H1 (cell line): ENCODE measurements around the gene CCSAP. TPM values are rescaled to one million over a fixed set of nuclear protein-coding genes. Genes with fewer than 3 reads are reported as not detected.

ENCODE experiments used
- CTCF ChIA-PET: fragments of 300-600 bp; sonication (Branson Sonifier 250); formaldehyde crosslinking; loops from one replicate; lab custom pipeline; 2021; ENCODE audit not compliant: partially characterized antibody; lab: Charles Lee
- POLR2A ChIA-PET: fragments of 300-600 bp; sonication (Branson Sonifier 250); formaldehyde crosslinking; loops from one replicate; lab custom pipeline; 2021; ENCODE audit warnings: inconsistent platforms; ENCODE audit not compliant: partially characterized antibody; lab: Charles Lee
- DNase-seq, 2 experiments: peaks; one replicate each; pipeline versions ENCODE4 v3.0.0 to v3.0.0-alpha.2; 2010 to 2022; ENCODE audit warnings: low spot score in 2 of 2, low read depth in 1 of 2, mixed read lengths in 1 of 2
- FAIRE-seq: peaks from 2 replicates; lab custom pipeline; 2011; peaks lifted over from hg19 to GRCh38; lab: Jason Lieb, UNC
- H2AFZ ChIP-seq: 2 replicates; pipeline ENCODE4 v1.8.1; 2012; ENCODE audit warnings: low read length, inconsistent platforms
- H2AK5ac ChIP-seq: 2 replicates; pipeline ENCODE4 v1.6.1; 2013; ENCODE audit warnings: low read depth, low read length
- H2BK120ac ChIP-seq: replicated peaks from 2 replicates; pipeline ENCODE3; 2013; ENCODE audit warnings: low read depth, low read length, inconsistent platforms
- H2BK12ac ChIP-seq: 2 replicates; pipeline ENCODE4 v1.6.1; 2013; ENCODE audit warnings: low read depth, low read length
- H2BK15ac ChIP-seq: 2 replicates; pipeline ENCODE4 v1.6.1; 2013; ENCODE audit warnings: low read length
- H2BK20ac ChIP-seq: 2 replicates; pipeline ENCODE4 v1.6.1; 2013; ENCODE audit warnings: low read length
- H2BK5ac ChIP-seq: 2 replicates; pipeline ENCODE4 v1.6.1; 2013; ENCODE audit warnings: low read depth, low read length
- H3K14ac ChIP-seq: 2 replicates; pipeline ENCODE4 v1.6.1; 2013; ENCODE audit warnings: inconsistent platforms; ENCODE audit not compliant: insufficient read length
- H3K18ac ChIP-seq: 2 replicates; pipeline ENCODE4 v1.6.1; 2013; ENCODE audit warnings: low read length; ENCODE audit errors: extremely low read depth
- H3K23ac ChIP-seq: 2 replicates; pipeline ENCODE4 v1.6.1; 2013; ENCODE audit warnings: inconsistent platforms; ENCODE audit not compliant: insufficient read length
- H3K23me2 ChIP-seq: 2 replicates; pipeline ENCODE4 v1.6.1; 2013; ENCODE audit warnings: low read depth, low read length
- H3K27ac ChIP-seq: 2 replicates; pipeline ENCODE4 v1.6.1; 2011; ENCODE audit warnings: low read depth, low read length, inconsistent platforms
- H3K27me3 ChIP-seq, 4 experiments: replicated peaks in 1 of 4; 1 replicate in 1 of 4; 2 replicates in 3 of 4; pipeline versions ENCODE4 v1.6.1 to v1.8.1; 2011 to 2013; ENCODE audit warnings: low read length in 3 of 4, mild to moderate bottlenecking in 3 of 4, inconsistent platforms in 2 of 4, mixed read lengths in 2 of 4, moderate library complexity in 1 of 4; ENCODE audit not compliant: control insufficient read depth in 3 of 4, insufficient read depth in 3 of 4; ENCODE audit errors: extremely low read depth in 1 of 4
- H3K36me3 ChIP-seq, 4 experiments: 2 replicates each; pipeline versions ENCODE4 v1.6.1 to v1.8.1; 2011 to 2013; ENCODE audit warnings: mild to moderate bottlenecking in 4 of 4, low read length in 3 of 4, moderate library complexity in 2 of 4, control low read depth in 1 of 4, inconsistent platforms in 1 of 4; ENCODE audit not compliant: insufficient read depth in 4 of 4, control insufficient read depth in 2 of 4
- H3K4ac ChIP-seq: replicated peaks from 2 replicates; pipeline ENCODE3; 2013; ENCODE audit warnings: low read length, low read depth, mixed read lengths, inconsistent platforms; ENCODE audit not compliant: insufficient read length
- H3K4me1 ChIP-seq, 4 experiments: replicated peaks in 1 of 4; 1 replicate in 1 of 4; 2 replicates in 3 of 4; pipeline versions ENCODE4 v1.6.1 to v1.8.1; 2011 to 2013; ENCODE audit warnings: low read length in 3 of 4, inconsistent platforms in 2 of 4, mixed read lengths in 1 of 4; ENCODE audit not compliant: insufficient read depth in 4 of 4, control insufficient read depth in 3 of 4
- H3K4me2 ChIP-seq, 2 experiments: 2 replicates each; pipeline versions ENCODE4 v1.6.1 to v1.8.1; 2011 to 2013; ENCODE audit warnings: low read depth in 2 of 2, low read length in 2 of 2, control low read depth in 1 of 2, inconsistent platforms in 1 of 2, mild to moderate bottlenecking in 1 of 2; ENCODE audit not compliant: insufficient read depth in 1 of 2
- H3K4me3 ChIP-seq, 4 experiments: fragments of 200-600, 300-600 bp in 1 of 4; sonication (generic), shearing (Covaris generic), sonication (Bioruptor Twin) in 1 of 4; 2 replicates each; pipeline versions ENCODE4 v1.5.1 to v1.8.1; 2011 to 2016; ENCODE audit warnings: low read length in 4 of 4, low read depth in 3 of 4, control low read depth in 2 of 4, inconsistent platforms in 2 of 4, mild to moderate bottlenecking in 2 of 4, mixed read lengths in 1 of 4, moderate library complexity in 1 of 4; ENCODE audit not compliant: insufficient read depth in 2 of 4; ENCODE audit errors: extremely low read depth in 1 of 4
- H3K56ac ChIP-seq: replicated peaks from 2 replicates; pipeline ENCODE3; 2013; ENCODE audit warnings: low read depth, mild to moderate bottlenecking, mixed read lengths, low read length, inconsistent platforms; ENCODE audit not compliant: insufficient read length
- H3K79me1 ChIP-seq: 2 replicates; pipeline ENCODE4 v1.6.1; 2013; ENCODE audit warnings: low read depth, low read length, control low read depth
- H3K79me2 ChIP-seq, 2 experiments: 2 replicates each; pipeline versions ENCODE4 v1.6.1 to v1.8.1; 2012 to 2013; ENCODE audit warnings: low read length in 2 of 2, mild to moderate bottlenecking in 2 of 2, inconsistent platforms in 1 of 2; ENCODE audit not compliant: insufficient read depth in 2 of 2, control insufficient read depth in 1 of 2
- H3K9ac ChIP-seq, 4 experiments: replicated peaks in 1 of 4; 1 replicate in 1 of 4; 2 replicates in 3 of 4; pipeline versions ENCODE4 v1.6.1 to v1.8.1; 2011 to 2013; ENCODE audit warnings: low read depth in 3 of 4, low read length in 3 of 4, control low read depth in 2 of 4, mild to moderate bottlenecking in 2 of 4, moderate library complexity in 2 of 4, inconsistent platforms in 1 of 4; ENCODE audit errors: extremely low read depth in 1 of 4
- H3K9me3 ChIP-seq, 2 experiments: 2 replicates each; pipeline versions ENCODE4 v1.6.1 to v1.8.1; 2012 to 2013; ENCODE audit warnings: mild to moderate bottlenecking in 2 of 2, moderate library complexity in 2 of 2, control low read depth in 1 of 2, inconsistent platforms in 1 of 2, low read depth in 1 of 2, low read length in 1 of 2, mixed read lengths in 1 of 2; ENCODE audit not compliant: insufficient read depth in 2 of 2
- H4K20me1 ChIP-seq, 2 experiments: replicated peaks in 1 of 2; 2 replicates each; pipeline versions ENCODE3 to v1.8.1; 2011 to 2013; ENCODE audit warnings: inconsistent platforms in 2 of 2, low read length in 2 of 2, mild to moderate bottlenecking in 1 of 2; ENCODE audit not compliant: insufficient read depth in 2 of 2, control insufficient read depth in 1 of 2
- H4K5ac ChIP-seq: 2 replicates; pipeline ENCODE4 v1.6.1; 2013; ENCODE audit warnings: low read length, low read depth, mixed read lengths, inconsistent platforms; ENCODE audit not compliant: insufficient read length
- H4K8ac ChIP-seq: 2 replicates; pipeline ENCODE4 v1.8.0; 2013; ENCODE audit warnings: mild to moderate bottlenecking, moderate library complexity, low read length, inconsistent platforms; ENCODE audit not compliant: insufficient read depth; ENCODE audit errors: extremely low read depth
- H4K91ac ChIP-seq: replicated peaks from 2 replicates; pipeline ENCODE3; 2013; ENCODE audit warnings: low read length, mixed read lengths, inconsistent platforms; ENCODE audit not compliant: insufficient read length
- CHD2 ChIP-seq: IDR thresholded peaks from 2 replicates; pipeline ENCODE4 v1.6.1; 2012; ENCODE audit warnings: low read length, improper control_type of control experiment
- WGBS, 2 experiments: shearing (Covaris generic) in 1 of 2; methylation state at CpG; one replicate each; pipeline versions ENCODE4 v1.1.6 to v1.1.7; 2013 to 2015; ENCODE audit warnings: low lambda C conversion rate in 2 of 2, mixed read lengths in 2 of 2, inconsistent platforms in 1 of 2, low coverage in 1 of 2, missing lambda C conversion rate in 1 of 2; ENCODE audit not compliant: insufficient replicate concordance in 2 of 2, insufficient coverage in 1 of 2, insufficient read length in 1 of 2; ENCODE audit errors: extremely low coverage in 1 of 2, missing lambda C conversion rate in 1 of 2; 5-methylcytosine and 5-hydroxymethylcytosine counted together
- polyA plus RNA-seq, 7 experiments: library from polyadenylated mRNA; depleted of rRNA in 3 of 7; stranded (reverse) in 5 of 7; unstranded in 2 of 7; fragments of >200 nt in 5 of 7; fragments of 200-250 nt in 2 of 7; gene quantifications; 1 replicate in 5 of 7; 2 replicates in 1 of 7; 4 replicates in 1 of 7; pipeline versions ENCODE4 v1.2.1 to v1.2.3, GENCODE V29; 2011 to 2013; ENCODE audit warnings: missing spikeins in 2 of 7, mixed read lengths in 2 of 7
- total RNA-seq: library from RNA; stranded (reverse); fragmentation: NEBNext Ultra II Directional; extraction: Animal tissue kit (Norgen Biotek cat#: 25700); gene quantifications from 2 replicates; pipeline ENCODE4 v1.2.1, GENCODE V29; 2021

Gene CCSAP
- total and polyA plus RNA-seq, 2 of the 8 experiments (the other 6 are each of a cell fraction or from before 2014, with no cell fraction given): 3.5 to 17.2 TPM

DNA sequence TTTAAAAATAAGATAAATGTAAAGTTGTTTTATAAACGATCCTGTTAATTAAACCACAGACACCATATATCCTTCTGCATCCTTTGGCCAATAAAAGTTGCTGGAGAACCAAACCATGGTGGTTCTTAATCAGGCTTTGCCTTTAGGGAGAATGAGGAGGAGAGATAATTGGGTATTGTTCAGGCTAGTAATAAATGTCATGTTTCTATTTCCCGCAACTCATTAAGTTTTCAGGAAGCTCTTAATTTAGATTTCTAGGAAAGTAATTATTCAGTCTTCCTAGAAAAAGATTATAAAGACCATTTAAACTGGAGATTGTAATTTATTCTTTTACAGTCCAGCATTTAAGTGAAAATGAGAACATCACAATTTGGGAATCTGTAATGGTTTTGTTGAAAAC, 37.5 kb downstream of the CCSAP start:
- WGBS, 2 experiments: 94% methylated on average over 2 of the region's 2 CpGs; no CpG with 5 or more reads in 1 of the 2 experiments
- FAIRE-seq: no peak
- CTCF ChIA-PET: no interaction called here

More for the DNA sequence above, 37.5 kb downstream of the CCSAP start:
- Histone ChIP-seq H4K8ac (no peak overlapping the region), H2BK15ac (no peak overlapping the region), H3K23me2 (no peaks in the 10 kb centered on the region), H3K4me1 (no peaks in the 10 kb centered on the region), H2AFZ (no peak overlapping the region), H4K91ac (no peak overlapping the region), H3K56ac (no peak overlapping the region), H3K4me2 (no peak overlapping the region), H3K4me3 (no peak overlapping the region), H3K23ac (no peak overlapping the region), H3K9me3 (no peaks in the 10 kb centered on the region), H2BK120ac (no peak overlapping the region), H3K9ac (no peak overlapping the region), H4K20me1 (peaks cover 1 to 2% of the 10 kb centered on the region in 2 experiments), H2BK12ac (no peak overlapping the region), H4K5ac (no peak overlapping the region), H2BK5ac (no peak overlapping the region), H3K27ac (no peak overlapping the region), H3K18ac (no peak overlapping the region), H3K79me1 (no peaks in the 10 kb centered on the region), H3K36me3 (peaks cover 2 to 35% (median 7%) of the 10 kb centered on the region in 4 experiments; a peak in 7 of 8 replicates), H2AK5ac (no peak overlapping the region), H3K79me2 (no peaks in the 10 kb centered on the region), H3K4ac (no peak overlapping the region), H2BK20ac (no peak overlapping the region), H3K14ac (no peak overlapping the region), H3K27me3 (no peaks in the 10 kb centered on the region)
- POLR2A ChIA-PET: no interaction called here
- no peak for TF ChIP-seq CHD2
- DNase-seq: no peak
